Skeletal muscle satellite cell (primary cell): ENCODE results near the gene ENPP6.

Experiments used
- H3K27me3 ChIP-seq: 2 replicates; pipeline ENCODE4 v1.7.0; 2013; ENCODE audit warnings: low read length; ENCODE audit not compliant: control insufficient read depth, insufficient read depth
- H3K36me3 ChIP-seq: 2 replicates; pipeline ENCODE4 v1.7.0; 2013; ENCODE audit warnings: mild to moderate bottlenecking, control low read depth, low read length; ENCODE audit not compliant: insufficient read depth
- H3K4me1 ChIP-seq: 2 replicates; pipeline ENCODE4 v1.7.0; 2013; ENCODE audit warnings: low read length; ENCODE audit not compliant: control insufficient read depth, insufficient read depth
- H3K4me2 ChIP-seq: 2 replicates; pipeline ENCODE4 v1.7.0; 2013; ENCODE audit warnings: mild to moderate bottlenecking, low read length
- H3K4me3 ChIP-seq: 2 replicates; pipeline ENCODE4 v1.7.0; 2013; ENCODE audit warnings: low read length
- H3K9ac ChIP-seq: 2 replicates; pipeline ENCODE4 v1.7.0; 2013; ENCODE audit warnings: mild to moderate bottlenecking, low read depth, low read length, moderate library complexity
- H3K9me3 ChIP-seq: replicated peaks from 2 replicates; pipeline ENCODE4 v1.7.0; 2013; ENCODE audit warnings: mild to moderate bottlenecking, control low read depth, low read length

Gene ENPP6

GRCh38 chr4:184200296-184200695, 17.4 kb downstream of the ENPP6 start:
- Histone ChIP-seq H3K4me3 (no peak overlapping the region), H3K36me3 (no peaks in the 10 kb centered on the region), H3K9me3 (no peaks in the 10 kb centered on the region), H3K4me2 (no peak overlapping the region), H3K4me1 (no peaks in the 10 kb centered on the region), H3K27me3 (no peaks in the 10 kb centered on the region), H3K9ac (no peak overlapping the region)

GRCh38 chr4:184199780-184200179, 17.9 kb downstream of the ENPP6 start:
- no peaks in the 10 kb centered on the region for H3K9me3 ChIP-seq
- H3K9ac ChIP-seq: no peak overlapping the region
- no peak overlapping the region for H3K4me3 ChIP-seq
- no peak overlapping the region for H3K4me2 ChIP-seq
- H3K27me3 ChIP-seq: no peaks in the 10 kb centered on the region
- H3K36me3 ChIP-seq: no peaks in the 10 kb centered on the region
- H3K4me1 ChIP-seq: no peaks in the 10 kb centered on the region

GRCh38 chr4:184198190-184198589, 19.5 kb downstream of the ENPP6 start:
- no peaks in the 10 kb centered on the region for H3K4me1 ChIP-seq
- H3K9ac ChIP-seq: no peak overlapping the region
- H3K36me3 ChIP-seq: no peaks in the 10 kb centered on the region
- H3K27me3 ChIP-seq: no peaks in the 10 kb centered on the region
- no peak overlapping the region for H3K4me3 ChIP-seq
- H3K4me2 ChIP-seq: no peak overlapping the region
- no peaks in the 10 kb centered on the region for H3K9me3 ChIP-seq

- Histone ChIP-seq H3K27me3 (no peaks in the 10 kb centered on the region), H3K4me3 (no peak overlapping the region), H3K9me3 (no peaks in the 10 kb centered on the region)
These were observed 20.1 kb downstream of the ENPP6 start for GRCh38 chr4:184197536-184198082.

GRCh38 chr4:184196730-184197385, 20.8 kb downstream of the ENPP6 start:
- no peaks in the 10 kb centered on the region for H3K4me1 ChIP-seq
- no peaks in the 10 kb centered on the region for H3K27me3 ChIP-seq
- H3K4me2 ChIP-seq: no peak overlapping the region
- H3K4me3 ChIP-seq: no peak overlapping the region
- no peaks in the 10 kb centered on the region for H3K9me3 ChIP-seq
- H3K36me3 ChIP-seq: no peaks in the 10 kb centered on the region
- no peak overlapping the region for H3K9ac ChIP-seq

More at GRCh38 chr4:184197536-184198082, 20.1 kb downstream of the ENPP6 start:
- Histone ChIP-seq H3K4me1 (no peaks in the 10 kb centered on the region), H3K36me3 (no peaks in the 10 kb centered on the region), H3K4me2 (no peak overlapping the region), H3K9ac (no peak overlapping the region)

GRCh38 chr4:184193556-184194525, 23.8 kb downstream of the ENPP6 start:
- H3K36me3 ChIP-seq: no peaks in the 10 kb centered on the region
- no peak overlapping the region for H3K4me2 ChIP-seq
- H3K4me3 ChIP-seq: no peak overlapping the region
- no peaks in the 10 kb centered on the region for H3K9me3 ChIP-seq
- no peak overlapping the region for H3K9ac ChIP-seq
- no peaks in the 10 kb centered on the region for H3K27me3 ChIP-seq
- H3K4me1 ChIP-seq: no peaks in the 10 kb centered on the region

GRCh38 chr4:184192933-184193332, 24.7 kb downstream of the ENPP6 start:
- Histone ChIP-seq H3K9me3 (no peaks in the 10 kb centered on the region), H3K4me3 (no peak overlapping the region), H3K4me1 (no peaks in the 10 kb centered on the region), H3K27me3 (no peaks in the 10 kb centered on the region), H3K4me2 (no peak overlapping the region), H3K9ac (no peak overlapping the region), H3K36me3 (no peaks in the 10 kb centered on the region)

- H3K4me3 ChIP-seq: no peak overlapping the region
- no peaks in the 10 kb centered on the region for H3K4me1 ChIP-seq
- H3K9ac ChIP-seq: no peak overlapping the region
- H3K9me3 ChIP-seq: no peaks in the 10 kb centered on the region
- no peaks in the 10 kb centered on the region for H3K36me3 ChIP-seq
- H3K27me3 ChIP-seq: no peaks in the 10 kb centered on the region
- no peak overlapping the region for H3K4me2 ChIP-seq
These were observed 26.4 kb downstream of the ENPP6 start for GRCh38 chr4:184191267-184191666.

GRCh38 chr4:184190711-184191110, 27.0 kb downstream of the ENPP6 start:
- Histone ChIP-seq H3K4me3 (no peak overlapping the region), H3K4me1 (no peaks in the 10 kb centered on the region), H3K36me3 (no peaks in the 10 kb centered on the region), H3K9me3 (no peaks in the 10 kb centered on the region), H3K4me2 (no peak overlapping the region), H3K27me3 (no peaks in the 10 kb centered on the region), H3K9ac (no peak overlapping the region)

- no peaks in the 10 kb centered on the region for H3K4me1 ChIP-seq
- no peaks in the 10 kb centered on the region for H3K9me3 ChIP-seq
- no peak overlapping the region for H3K9ac ChIP-seq
- no peak overlapping the region for H3K4me3 ChIP-seq
- H3K4me2 ChIP-seq: no peak overlapping the region
- no peaks in the 10 kb centered on the region for H3K27me3 ChIP-seq
- no peaks in the 10 kb centered on the region for H3K36me3 ChIP-seq
These were observed 27.7 kb downstream of the ENPP6 start for GRCh38 chr4:184189966-184190365.

- Histone ChIP-seq H3K4me1 (no peaks in the 10 kb centered on the region), H3K4me3 (no peak overlapping the region), H3K9ac (no peak overlapping the region), H3K27me3 (no peaks in the 10 kb centered on the region), H3K9me3 (no peaks in the 10 kb centered on the region), H3K36me3 (no peaks in the 10 kb centered on the region), H3K4me2 (no peak overlapping the region)
These were observed 29.0 kb downstream of the ENPP6 start for GRCh38 chr4:184188443-184189400.
